HG02623 (cell line): ENCODE data around the gene KMT2E.
"Not testable (repeated sequence)": the region's sequence is repeated elsewhere in the genome, so short reads cannot be mapped to it uniquely, and the experiment has no call there.

Source experiments
- ATAC-seq: cut with Tn5 transposase; IDR thresholded peaks from one replicate; pipeline ENCODE4 v1.9.1; 2021; ENCODE audit warnings: moderate library complexity; ENCODE audit not compliant: unreplicated experiment

KMT2E gene, protein sequence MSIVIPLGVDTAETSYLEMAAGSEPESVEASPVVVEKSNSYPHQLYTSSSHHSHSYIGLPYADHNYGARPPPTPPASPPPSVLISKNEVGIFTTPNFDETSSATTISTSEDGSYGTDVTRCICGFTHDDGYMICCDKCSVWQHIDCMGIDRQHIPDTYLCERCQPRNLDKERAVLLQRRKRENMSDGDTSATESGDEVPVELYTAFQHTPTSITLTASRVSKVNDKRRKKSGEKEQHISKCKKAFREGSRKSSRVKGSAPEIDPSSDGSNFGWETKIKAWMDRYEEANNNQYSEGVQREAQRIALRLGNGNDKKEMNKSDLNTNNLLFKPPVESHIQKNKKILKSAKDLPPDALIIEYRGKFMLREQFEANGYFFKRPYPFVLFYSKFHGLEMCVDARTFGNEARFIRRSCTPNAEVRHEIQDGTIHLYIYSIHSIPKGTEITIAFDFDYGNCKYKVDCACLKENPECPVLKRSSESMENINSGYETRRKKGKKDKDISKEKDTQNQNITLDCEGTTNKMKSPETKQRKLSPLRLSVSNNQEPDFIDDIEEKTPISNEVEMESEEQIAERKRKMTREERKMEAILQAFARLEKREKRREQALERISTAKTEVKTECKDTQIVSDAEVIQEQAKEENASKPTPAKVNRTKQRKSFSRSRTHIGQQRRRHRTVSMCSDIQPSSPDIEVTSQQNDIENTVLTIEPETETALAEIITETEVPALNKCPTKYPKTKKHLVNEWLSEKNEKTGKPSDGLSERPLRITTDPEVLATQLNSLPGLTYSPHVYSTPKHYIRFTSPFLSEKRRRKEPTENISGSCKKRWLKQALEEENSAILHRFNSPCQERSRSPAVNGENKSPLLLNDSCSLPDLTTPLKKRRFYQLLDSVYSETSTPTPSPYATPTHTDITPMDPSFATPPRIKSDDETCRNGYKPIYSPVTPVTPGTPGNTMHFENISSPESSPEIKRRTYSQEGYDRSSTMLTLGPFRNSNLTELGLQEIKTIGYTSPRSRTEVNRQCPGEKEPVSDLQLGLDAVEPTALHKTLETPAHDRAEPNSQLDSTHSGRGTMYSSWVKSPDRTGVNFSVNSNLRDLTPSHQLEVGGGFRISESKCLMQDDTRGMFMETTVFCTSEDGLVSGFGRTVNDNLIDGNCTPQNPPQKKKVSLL (N-terminal part only)

DNA sequence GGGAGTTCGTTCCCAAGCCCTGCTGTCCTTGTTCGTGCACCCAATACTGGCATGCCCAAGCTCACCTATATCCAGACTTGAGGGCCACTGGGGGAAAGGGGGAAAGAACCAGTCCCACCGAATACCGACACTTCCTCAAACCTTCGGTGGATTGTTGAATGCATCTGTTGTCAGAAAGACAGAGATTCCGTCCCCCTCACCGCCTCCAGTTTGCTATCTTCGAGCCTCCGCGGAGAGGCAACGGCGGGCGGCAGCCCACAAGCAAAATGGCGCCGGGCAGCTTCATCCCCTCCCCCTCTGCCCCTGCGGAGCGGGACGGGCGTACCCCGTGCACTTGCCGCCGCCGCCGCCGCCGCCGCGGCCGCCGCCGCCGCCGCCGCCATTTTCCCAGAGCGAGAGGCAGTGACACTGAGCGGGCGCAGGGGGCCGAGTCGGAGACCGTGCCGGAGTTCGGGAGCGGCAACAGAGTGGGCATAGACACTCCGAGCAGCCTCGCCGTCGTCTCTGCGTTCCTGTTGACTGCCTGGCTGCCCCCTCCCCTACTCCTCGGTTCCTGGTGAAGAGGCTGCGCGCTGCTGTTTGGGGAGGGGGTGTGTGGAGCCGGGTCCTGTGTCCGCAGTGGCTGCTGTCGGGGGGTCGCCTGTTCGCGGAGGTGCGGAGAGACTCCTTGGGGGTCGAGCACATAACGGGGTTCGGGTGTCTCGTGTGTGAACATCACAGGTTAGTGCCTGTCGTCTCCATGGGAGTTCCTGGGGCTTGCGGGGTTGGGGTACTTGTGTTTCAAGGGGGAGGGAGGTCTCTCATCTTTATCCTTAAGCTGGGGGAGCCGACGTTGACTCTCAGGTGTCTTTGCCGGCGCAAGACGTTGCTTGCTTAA, at the start of gene KMT2E:
Gene KMT2E (plus strand): TSS at position 390 of the 877 bp plus-strand sequence. CDS start 26,748 bp downstream, outside the sequence.
- peak; percentile 23 for ATAC-seq

DNA sequence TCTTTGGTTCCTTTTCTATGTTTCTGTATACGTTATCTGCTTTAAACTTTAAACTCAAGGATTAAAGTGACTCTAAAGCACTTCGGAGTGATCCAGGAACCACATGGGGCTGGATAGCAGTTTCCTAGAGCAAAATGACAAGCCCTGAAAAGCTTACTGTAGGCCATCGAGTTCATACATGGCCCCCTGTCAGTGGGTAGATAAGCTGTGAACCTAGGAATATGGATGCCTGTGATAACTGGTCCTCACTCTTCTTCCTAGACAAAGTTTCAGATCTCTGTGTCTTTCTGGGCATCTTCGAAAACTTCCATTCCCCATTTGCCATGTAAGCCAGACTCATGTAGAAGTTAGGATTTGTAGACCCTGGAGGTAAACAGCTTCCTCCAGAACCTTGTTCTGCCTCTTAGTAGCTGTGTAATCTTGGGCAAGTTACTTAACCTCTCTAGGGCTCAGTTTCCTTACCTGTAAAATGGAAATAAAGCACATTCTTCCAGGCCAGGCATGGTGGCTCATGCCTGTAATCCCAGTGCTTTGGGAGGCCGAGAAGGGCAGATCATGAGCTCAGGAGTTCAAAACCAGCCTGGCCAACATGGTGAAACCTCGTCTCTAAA, 49.3 kb upstream of the KMT2E start:
- ATAC-seq: no peak

DNA sequence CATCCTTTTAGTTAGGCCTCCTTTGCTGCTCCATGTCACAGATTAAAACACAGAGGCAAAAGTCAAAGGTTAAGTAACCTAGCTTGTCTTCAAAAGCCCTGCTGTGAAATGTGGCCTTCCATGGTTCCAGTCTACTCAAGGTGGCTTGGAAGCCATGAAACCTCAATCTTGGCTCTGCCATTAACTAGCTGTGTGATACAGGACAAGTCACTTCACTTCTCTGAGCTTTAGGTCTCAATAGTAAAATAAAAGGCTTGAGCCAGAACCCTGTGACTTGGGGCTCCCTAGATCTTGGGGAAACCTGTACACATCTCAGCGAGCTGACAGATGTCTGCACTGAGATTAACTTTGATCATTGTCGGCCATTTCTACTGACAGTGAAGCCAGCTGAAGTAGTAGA, 48.0 kb upstream of the KMT2E start:
- ATAC-seq: no peak

DNA sequence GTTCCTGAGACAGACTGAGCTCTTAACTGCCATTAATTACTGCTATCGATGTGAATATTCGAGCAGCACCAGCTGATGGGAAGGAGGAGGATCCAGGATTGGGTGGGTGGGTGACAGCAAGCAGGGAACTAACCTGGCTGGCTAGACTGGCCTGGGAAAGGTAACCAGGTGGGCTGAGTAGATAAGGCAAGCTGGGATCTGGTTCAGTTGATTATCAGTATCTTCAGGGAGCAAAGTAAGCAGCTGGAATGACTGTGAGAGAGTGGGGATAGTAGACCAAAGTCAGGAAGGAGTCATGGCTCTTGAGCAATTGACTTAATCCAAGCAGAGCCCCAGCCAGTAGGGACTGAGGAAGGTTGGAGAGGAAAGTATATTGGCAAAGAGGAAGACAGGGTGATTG, 46.9 kb upstream of the KMT2E start:
- ATAC-seq: no peak

DNA sequence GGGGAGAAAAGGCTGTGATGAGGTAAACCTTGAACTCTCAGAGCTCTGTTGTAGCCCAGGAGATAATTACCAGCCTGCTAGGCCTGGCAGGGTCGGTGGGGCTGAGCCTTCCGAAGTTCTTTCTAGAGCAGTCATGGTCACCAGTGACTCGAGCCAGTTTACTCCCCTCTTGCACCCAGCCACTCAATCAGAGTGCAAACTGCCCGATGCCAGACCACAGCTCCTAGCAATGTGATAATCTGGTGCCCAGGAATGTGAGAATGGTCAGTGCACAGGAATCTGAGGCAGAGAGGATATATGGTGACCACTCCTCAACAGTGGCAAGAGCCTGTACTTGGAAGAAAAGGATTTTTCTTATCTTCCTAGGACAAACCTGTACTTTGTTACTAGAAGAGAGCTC, 46.4 kb upstream of the KMT2E start:
- no peak for ATAC-seq

DNA sequence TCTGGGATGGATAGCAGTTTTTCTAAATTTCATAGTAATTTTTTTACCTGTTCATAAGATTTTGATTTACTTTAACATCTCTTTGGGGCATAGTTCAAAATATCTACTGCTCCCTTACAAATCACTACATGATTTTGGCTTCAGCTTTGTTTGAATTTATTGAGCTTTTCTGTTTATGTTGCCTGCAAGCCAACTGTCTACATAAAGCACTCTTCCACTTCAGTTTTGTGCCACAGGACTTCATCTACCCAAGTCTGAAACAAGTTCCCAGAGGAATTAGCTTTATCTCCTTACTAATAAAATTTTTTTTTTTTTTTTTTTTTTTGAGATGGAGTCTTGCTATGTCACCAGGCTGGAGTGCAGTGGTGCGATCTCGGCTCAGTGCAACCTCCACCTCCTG, 45.4 kb upstream of the KMT2E start:
- ATAC-seq: no peak

DNA sequence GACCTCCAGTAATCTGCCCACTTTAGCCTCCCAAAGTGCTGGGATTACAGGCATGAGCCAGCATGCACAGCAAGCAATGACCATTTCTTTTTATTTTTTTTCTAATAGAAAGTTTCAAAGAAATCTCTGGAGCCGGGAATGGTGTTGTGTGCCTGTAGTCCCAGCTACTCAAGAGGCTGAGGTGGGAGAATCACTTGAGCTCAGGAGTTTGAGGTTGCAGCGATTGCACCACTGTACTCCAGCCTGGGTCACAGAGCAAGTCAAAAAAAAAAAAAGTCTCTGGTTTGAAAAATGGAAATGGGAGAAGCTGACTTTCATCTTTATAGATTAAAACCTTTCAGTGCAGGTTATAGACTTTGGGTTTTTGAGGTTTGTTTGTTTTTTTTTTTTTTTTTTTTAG, 44.8 kb upstream of the KMT2E start:
- no peak for ATAC-seq

DNA sequence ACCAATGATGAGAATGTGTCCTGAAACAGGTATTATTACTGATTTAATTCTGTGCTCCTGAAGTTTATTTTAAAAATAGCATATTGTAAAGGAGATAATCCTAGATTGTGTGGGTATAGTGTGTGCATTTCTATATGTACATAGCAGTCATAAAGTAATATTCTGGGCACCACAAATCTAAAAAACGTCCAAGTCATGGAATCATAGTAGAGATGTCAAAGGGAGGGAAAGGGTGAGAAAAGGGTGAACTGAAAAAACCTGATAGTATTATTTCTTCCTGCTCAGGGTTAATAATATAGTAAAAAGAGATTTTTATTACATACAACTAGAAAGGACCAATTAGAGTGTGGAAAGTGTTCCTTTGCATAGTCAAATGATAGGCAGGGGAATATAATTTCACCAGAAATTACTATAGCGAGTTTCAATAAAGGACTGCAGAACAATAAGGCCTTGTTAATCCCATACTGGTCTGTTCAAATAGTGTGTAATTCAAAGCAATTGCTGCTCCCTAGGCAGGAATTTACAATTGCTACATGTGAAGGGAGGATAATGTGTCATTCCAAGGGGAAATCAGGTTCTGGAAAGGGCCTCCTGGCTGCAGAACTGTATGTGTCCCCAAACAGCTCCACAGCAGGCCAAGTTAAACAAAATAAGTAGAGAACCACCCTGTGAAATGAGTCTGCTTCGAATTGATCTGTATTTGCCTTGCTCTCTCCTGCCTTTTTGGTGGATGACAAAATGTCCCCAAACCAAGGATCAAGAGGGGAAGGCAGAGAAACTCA, 42.5 kb upstream of the KMT2E start:
- no peak for ATAC-seq

DNA sequence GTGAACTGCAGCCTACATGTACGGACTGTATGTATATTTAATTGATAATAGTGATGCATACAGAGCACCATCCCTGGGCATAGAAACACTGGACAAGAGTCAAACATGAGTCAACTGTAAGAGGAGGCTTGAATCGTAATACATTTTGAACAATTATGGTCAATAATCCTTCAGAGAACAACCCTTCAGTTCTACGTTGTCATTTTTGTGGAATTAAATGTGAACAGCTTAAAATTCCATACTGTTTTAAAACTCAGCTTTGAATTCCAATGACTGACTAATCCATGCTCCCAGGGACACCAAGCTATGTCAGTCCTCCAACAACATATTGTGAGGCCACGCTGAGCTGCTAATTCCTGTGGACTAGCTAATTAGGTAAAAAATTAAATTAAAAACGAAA, 41.5 kb upstream of the KMT2E start:
- ATAC-seq: no peak

DNA sequence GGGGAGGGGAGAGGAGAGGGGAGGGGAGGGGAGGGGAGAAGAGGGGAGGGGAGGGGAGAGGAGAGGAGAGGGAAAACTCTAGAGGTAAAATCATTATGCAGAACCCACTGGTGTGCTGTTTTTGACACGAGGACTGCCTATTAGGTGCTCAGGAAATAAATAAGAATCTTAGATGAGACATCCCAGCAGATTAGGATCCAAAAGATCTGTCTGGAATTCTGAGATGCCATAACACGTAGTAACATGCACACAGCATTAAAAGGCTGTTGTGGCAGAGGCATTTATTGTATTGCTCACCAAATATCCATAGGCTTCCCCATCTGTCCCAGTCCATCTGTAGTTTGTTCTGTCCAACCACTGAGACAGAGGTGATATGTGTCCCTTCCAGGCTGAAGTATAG, 40.8 kb upstream of the KMT2E start:
- no peak for ATAC-seq

DNA sequence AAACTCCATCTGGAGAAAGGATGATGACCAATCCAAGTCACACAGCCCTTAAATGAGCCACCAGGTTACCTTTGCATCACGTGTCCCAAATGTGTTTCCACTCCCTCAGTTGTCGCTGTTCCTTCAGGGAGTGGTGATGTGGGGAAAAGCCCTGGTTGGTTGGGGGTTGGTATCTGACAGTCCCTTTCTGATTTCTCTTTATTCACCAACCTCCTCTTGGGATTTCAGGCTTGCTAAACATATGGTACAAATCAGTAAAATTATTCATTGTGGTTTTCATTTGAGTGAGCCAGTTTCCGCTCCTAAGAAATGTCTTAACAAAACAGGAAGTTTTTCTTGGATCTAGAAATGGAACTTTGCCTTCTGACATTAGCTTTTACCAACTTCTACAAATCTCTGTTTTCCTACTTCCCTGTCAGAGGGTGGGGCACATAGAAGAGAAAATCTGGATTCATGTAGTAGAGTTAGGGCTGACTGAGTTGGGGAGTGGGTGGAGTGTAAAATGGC, 40.0 kb upstream of the KMT2E start:
- ATAC-seq: no peak

DNA sequence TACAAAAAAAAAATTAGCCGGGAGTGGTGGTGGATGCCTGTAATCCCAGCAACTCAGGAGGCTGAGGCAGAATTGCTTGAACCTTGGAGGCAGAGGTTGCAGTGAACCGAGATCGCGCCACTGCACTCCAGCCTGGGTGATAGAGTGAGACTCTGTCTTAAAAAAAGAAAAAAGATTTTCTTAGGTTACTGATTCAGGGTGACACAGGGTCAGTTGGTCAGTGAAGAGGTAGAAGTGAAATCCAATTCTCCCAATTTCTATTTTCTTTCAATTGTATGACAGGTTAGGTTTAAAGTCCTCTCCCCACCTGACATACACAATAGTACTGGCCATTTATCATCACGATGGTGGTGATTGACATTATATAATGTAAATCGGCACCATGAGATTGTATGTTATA, 38.5 kb upstream of the KMT2E start:
- ATAC-seq: not testable (repeated sequence)

DNA sequence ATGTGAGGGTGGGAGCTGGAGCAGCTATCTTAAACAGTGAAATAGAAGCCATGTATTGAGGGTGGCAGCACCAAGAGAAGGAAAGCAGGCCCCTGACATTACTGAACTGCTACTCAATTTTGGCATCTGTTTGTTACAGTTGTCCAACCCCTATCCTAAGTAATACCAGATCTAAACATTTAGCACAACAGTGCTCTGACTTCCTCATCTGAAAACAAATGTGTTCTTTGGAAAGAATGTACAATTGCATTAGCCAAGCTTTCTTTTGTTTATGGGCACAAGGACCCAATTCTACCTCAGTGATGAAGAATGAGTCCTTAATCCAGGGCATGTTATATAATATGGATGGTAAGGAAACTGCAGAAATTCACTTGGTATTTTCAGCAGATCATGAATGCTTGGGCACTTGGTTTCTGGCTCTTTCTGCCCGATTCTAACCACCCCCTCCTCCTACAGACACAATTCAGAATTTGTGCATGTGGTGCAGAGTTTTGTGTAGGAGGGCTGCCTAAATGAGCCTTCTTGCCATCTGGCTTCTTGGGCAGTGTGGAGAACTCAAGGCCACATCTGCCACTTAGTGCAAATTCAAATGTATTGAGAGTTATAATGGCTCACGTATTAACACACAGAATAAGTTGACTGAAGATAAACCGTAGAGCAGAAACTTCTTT, 36.9 kb upstream of the KMT2E start:
- no peak for ATAC-seq

DNA sequence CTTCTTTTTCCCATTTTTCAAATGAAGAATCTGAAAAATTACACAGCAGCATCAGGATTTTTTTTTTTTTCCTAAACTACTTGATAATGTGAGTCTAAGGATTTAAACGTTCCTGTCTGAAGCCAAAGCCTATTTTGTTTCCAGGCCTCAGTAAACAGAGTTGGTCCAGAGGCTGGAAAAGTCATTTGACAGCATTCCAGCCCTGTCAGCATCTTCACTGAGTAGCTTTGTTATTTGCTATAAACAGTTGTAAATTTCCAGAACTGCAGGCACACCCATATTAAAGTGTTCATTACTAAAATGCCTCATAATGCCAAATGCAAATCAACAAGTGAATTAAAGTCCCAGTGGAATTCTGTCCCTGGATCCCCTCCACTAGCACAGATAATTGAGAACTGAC, 35.5 kb upstream of the KMT2E start:
- ATAC-seq: no peak

DNA sequence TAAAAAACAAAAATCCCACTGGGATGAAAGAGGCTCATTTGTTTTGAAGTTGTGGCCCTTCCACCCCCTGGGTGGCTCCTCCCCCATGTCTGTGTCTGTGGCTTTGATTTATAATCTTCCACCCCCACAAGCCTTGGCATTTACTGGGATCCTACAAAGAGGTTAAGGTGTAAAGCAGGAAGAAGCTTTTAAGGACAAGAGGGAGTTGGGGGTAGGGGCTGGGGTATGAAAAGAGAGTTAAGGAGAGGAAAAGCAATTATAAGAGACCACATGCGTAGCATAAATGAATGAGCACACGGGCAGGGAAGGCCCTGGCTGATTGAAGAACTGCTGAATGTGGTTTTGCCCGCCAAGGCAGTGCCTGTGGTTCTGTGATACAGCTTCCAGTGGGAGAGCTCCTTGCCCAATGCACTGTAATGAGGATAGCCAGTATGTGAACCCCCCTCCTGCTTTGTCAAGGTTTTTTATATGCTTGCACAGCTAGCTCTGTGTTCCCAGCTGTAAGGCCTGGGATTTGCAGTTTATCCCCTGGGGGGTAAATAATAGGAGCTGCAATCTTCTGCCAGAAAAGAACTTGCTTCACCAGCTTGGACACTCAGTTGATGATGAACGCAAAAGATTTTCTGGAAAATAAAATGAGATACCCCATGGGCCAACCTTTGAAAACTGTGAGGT, 34.7 kb upstream of the KMT2E start:
- ATAC-seq: no peak

DNA sequence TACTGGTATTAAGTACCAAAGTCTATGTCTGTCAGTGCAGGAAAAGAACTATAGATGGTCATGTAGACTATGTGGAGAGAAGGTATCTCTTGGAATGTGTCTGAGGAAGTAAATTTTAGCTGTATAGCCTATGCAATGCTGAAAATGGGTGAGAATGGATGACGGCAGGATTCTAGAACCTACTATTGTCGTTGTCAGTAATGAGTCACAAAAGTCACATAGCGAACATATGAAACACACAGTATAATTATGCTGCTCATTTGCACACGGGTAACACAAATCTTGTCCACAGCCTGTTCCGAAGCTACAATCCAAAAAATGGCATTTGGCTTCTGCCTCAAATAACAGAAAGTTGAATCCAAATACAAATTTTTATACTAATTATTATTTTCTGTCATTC, 33.6 kb upstream of the KMT2E start:
- ATAC-seq: no peak

DNA sequence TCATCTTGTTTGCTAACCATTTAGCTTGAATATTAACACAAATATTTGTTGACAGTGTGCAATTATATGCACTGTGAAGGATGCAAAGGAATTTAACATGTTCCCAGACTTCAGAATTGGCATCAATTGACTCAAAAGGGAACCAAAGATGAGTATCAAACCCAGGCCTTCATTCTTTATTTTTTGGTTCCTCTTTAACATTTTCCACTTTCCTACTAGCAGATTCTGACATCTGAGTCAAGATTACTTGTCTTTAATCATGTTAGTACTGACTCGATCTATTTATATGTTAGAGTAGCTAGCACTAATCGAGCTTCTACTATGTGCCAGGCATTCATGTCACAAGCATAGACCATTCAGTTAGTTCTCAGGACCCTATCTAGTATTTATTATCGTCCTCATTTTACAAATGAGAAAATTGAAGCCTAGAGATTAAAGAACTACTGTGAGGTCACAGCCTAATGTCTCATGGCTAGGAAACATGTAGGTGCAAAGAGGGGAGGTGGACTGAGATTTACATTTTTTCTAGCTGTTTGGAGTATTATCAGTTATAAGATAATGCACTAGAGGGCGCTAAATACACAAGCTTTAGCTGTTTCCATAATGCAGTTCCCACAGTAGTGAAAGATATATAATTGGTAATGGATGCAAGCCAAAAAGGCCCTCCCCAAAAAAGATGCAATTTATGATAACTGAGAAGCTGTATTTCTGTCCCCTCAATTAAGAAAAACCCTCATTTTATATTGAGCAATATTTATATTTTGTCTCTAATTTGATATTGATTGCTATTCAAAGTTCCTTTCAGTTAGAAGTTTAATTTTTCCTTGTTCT, 32.9 kb upstream of the KMT2E start:
- ATAC-seq: no peak
